ENCODE measurements around the gene XG. TPM values are rescaled to one million over a fixed set of nuclear protein-coding genes. Genes with fewer than 3 reads are reported as not detected.
A peak's percentile ranks its signal among the peaks of the same experiment; 100 is the strongest.
"Not testable (repeated sequence)": the region's sequence is repeated elsewhere in the genome, so short reads cannot be mapped to it uniquely, and the experiment has no call there.

XG gene
- total and polyA plus RNA-seq, 8 donors = 0.17 to 1.6 (median 0.41) TPM

DNA sequence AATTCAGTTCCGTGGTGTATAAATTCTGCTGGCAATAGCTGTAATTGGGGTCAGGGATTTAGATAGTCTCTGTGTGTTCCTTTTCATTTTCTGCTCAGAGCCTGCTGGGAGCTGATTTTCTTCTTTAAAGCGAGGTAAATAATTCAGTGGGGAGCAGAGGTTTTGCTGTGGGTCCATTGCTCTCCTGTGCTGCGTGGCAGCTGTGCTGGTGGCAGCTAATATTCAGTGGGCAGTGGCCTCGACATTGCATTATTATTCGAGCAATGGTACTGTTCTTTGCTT lies 13.7 kb downstream of the XG start:
- H3K36me3 ChIP-seq = no peaks in the 10 kb centered on the region
- ATAC-seq (no peak), DNase-seq (no peak)
- no peaks in the 10 kb centered on the region for H3K27me3 ChIP-seq
- H3K9me3 ChIP-seq = no peaks in the 10 kb centered on the region
- no peak overlapping the region for H3K27ac ChIP-seq
- H3K4me3 ChIP-seq = no peak overlapping the region
- TF ChIP-seq, protein P1, sequence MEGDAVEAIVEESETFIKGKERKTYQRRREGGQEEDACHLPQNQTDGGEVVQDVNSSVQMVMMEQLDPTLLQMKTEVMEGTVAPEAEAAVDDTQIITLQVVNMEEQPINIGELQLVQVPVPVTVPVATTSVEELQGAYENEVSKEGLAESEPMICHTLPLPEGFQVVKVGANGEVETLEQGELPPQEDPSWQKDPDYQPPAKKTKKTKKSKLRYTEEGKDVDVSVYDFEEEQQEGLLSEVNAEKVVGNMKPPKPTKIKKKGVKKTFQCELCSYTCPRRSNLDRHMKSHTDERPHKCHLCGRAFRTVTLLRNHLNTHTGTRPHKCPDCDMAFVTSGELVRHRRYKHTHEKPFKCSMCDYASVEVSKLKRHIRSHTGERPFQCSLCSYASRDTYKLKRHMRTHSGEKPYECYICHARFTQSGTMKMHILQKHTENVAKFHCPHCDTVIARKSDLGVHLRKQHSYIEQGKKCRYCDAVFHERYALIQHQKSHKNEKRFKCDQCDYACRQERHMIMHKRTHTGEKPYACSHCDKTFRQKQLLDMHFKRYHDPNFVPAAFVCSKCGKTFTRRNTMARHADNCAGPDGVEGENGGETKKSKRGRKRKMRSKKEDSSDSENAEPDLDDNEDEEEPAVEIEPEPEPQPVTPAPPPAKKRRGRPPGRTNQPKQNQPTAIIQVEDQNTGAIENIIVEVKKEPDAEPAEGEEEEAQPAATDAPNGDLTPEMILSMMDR (IDR thresholded peaks at IDR 0.05) = no peak
- intact Hi-C loops (cut with DNase I) = no loop called here
- no peaks in the 10 kb centered on the region for H3K4me1 ChIP-seq

GRCh38 chrX:2766906-2767305 lies 15.1 kb downstream of the XG start:
- Histone ChIP-seq H3K4me3 (no peak overlapping the region), H3K27ac (peak overlapping the region in 1 of 2 donors; percentile 58), H3K36me3 (no peaks in the 10 kb centered on the region), H3K9me3 (no peaks in the 10 kb centered on the region), H3K4me1 (no peaks in the 10 kb centered on the region), H3K27me3 (no peaks in the 10 kb centered on the region)
- TF ChIP-seq, protein P1 (IDR thresholded peaks at IDR 0.05) = no peak
- intact Hi-C loops (cut with DNase I) = no loop called here
- ATAC-seq (peak; percentile 14), DNase-seq (peak in 1 of 4 donors; percentile 38)

DNA sequence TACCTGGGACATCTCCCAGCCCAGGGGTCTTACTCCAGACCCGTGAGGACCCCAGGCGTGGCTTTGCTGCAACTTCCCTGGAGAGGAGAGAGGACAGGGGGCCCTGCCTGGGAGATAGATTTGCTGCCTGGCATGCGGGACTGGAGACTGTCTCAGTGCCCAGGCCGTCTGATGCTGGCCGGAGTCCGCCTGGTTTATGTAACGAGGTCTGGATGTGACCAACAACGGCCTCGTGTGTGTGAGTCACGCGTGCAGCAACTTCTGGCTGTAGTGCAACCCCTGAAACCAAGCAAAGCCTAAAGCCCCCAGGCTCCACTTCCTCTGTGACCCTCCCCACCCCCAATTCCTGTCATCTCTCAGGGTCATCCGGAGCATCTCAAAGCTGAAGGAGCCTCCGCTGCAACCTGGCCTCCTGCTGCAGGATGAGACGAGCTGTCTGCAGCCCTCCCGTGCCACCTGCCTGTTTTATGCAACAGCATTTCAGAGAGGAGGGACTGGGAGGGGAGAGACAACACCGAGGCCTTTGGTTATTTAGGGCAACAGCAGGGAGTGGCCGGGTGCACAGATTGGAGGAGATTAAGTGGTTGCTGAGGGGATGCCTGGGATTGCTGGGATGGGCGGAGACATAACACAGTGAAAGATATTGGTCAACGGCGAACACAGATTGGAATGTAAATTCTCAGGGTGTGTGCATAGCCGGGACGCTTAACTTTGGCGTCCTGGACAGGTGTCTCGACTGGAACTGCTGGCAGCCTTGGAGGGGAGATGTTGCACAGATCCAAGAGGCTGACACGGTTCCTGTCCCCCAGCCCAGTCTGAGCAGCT lies 16.0 kb downstream of the XG start:
- ATAC-seq (peak; percentile 91), DNase-seq (peak in 2 of 4 donors; percentile 59 to 85)
- no peaks in the 10 kb centered on the region for H3K9me3 ChIP-seq
- H3K27me3 ChIP-seq = no peaks in the 10 kb centered on the region
- no peaks in the 10 kb centered on the region for H3K4me1 ChIP-seq
- TF ChIP-seq, protein P1 (IDR thresholded peaks at IDR 0.05) = no peak
- H3K36me3 ChIP-seq = no peaks in the 10 kb centered on the region
- intact Hi-C loops (cut with DNase I) = no loop called here
- peak overlapping the region in 1 of 2 donors; percentile 58 for H3K27ac ChIP-seq
- H3K4me3 ChIP-seq = no peak overlapping the region

- H3K4me3 ChIP-seq = no peak overlapping the region
- H3K4me1 ChIP-seq = no peaks in the 10 kb centered on the region
- H3K27me3 ChIP-seq = no peaks in the 10 kb centered on the region
- TF ChIP-seq, protein P1 (IDR thresholded peaks at IDR 0.05) = no peak
- intact Hi-C loops (cut with DNase I) = no loop called here
- H3K9me3 ChIP-seq = no peaks in the 10 kb centered on the region
- DNase-seq = no peak
- no peak overlapping the region for H3K27ac ChIP-seq
- no peaks in the 10 kb centered on the region for H3K36me3 ChIP-seq
- ATAC-seq = no peak
Observed at GRCh38 chrX:2769615-2770014, 17.8 kb downstream of the XG start.

DNA sequence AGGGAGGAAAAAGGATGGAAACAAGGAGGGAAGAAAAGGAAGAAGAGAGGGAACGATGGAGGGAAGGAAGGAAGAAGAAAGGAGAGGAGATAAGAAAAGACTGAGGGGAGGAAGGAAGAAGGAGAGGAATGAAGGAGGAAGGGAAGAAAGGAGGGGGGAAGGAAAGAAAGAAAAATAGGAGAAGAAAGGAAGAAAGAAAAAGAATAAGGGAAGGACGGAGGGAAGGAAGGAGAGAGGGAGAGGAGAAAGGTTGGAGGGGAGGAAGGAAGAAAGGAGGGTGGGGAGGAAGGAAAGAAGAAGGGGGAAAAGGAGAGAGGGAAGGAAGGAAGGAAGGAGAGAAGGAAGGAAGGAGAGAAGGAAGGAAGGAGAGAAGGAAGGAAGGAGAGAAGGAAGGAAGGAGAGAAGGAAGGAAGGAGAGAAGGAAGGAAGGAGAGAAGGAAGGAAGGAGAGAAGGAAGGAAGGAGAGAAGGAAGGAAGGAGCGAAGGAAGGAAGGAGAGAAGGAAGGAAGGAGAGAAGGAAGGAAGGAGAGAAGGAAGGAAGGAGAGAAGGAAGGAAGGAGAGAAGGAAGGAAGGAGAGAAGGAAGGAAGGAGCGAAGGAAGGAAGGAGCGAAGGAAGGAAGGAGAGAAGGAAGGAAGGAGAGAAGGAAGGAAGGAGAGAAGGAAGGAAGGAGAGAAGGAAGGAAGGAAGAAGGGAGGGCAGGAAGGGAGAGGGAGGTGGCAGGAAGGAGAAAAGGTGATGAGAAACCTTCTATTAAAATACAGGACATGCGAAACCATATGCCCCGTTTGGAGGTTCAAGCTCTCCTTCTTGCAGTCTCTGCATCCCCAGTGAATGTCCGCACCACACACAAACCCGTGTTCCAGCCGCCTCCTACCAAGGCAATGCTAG lies 21.6 kb downstream of the XG start:
- H3K4me1 ChIP-seq; H3K4me3 ChIP-seq; H3K27ac ChIP-seq; H3K9me3 ChIP-seq; ATAC-seq; intact Hi-C loops (cut with DNase I); H3K27me3 ChIP-seq; DNase-seq; H3K36me3 ChIP-seq: not testable (repeated sequence)
